ENCODE results near the gene GIMAP4. TPM values are rescaled to one million over a fixed set of nuclear protein-coding genes. Genes with fewer than 3 reads are reported as not detected.

GIMAP4 gene
- total RNA-seq, 1 donor from 2014 or later: 84.2 TPM

- Mint-ChIP-seq H3K9me3 (peaks cover 12% of the 10 kb centered on the region), H3K4me3 (peak overlapping the region; percentile 57), H3K4me1 (ENCODE audit: low read depth) (peaks cover 63% of the 10 kb centered on the region), H3K27ac (peak overlapping the region; percentile 86), H3K27me3 (ENCODE audit: insufficient read depth) (no peaks in the 10 kb centered on the region), H3K36me3 (ENCODE audit: low read depth) (peaks cover 31% of the 10 kb centered on the region)
- intact Hi-C loops (cut with micrococcal nuclease): loop anchor here (1.0 to 2.0 kb wide), 7 partner anchors 10 to 172 kb away; partner anchors contain the start of gene GIMAP6
- no peak for DNase-seq (ENCODE audit: low spot score)
These were observed 53.6 kb downstream of the GIMAP4 start for GRCh38 chr7:150620617-150621371.

- intact Hi-C loops (cut with micrococcal nuclease): loop anchor here (1.0 to 2.0 kb wide), 7 partner anchors 11 to 173 kb away; partner anchors contain the start of gene GIMAP6
- H3K4me3 Mint-ChIP-seq: peak overlapping the region; percentile 57
- H3K9me3 Mint-ChIP-seq: peaks cover 12% of the 10 kb centered on the region
- DNase-seq (ENCODE audit: low spot score): no peak
- peaks cover 69% of the 10 kb centered on the region for H3K4me1 Mint-ChIP-seq (ENCODE audit: low read depth)
- H3K27ac Mint-ChIP-seq: peak overlapping the region; percentile 86
- peaks cover 36% of the 10 kb centered on the region for H3K36me3 Mint-ChIP-seq (ENCODE audit: low read depth)
- no peaks in the 10 kb centered on the region for H3K27me3 Mint-ChIP-seq (ENCODE audit: insufficient read depth)
These were observed 54.2 kb downstream of the GIMAP4 start for GRCh38 chr7:150621376-150621775.

Other genes starting within 250 kb of the GIMAP4 start
- 24.9 and 26.1 TPM in 2 replicates for gene LRRC61, start 244.0 kb upstream of the GIMAP4 start, total RNA-seq
- 8.2 and 9.8 TPM in 2 replicates for gene ACTR3C, start 243.8 kb upstream of the GIMAP4 start, total RNA-seq
- not detected in 2 replicates for gene RARRES2, start 225.8 kb upstream of the GIMAP4 start, total RNA-seq
- gene REPIN1, start 198.6 kb upstream of the GIMAP4 start, total RNA-seq: 67.2 and 67.4 TPM in 2 replicates
- 3.9 and 4.5 TPM in 2 replicates for gene ZNF775, start 188.1 kb upstream of the GIMAP4 start, total RNA-seq
- gene GIMAP8, start 116.8 kb upstream of the GIMAP4 start, total RNA-seq: 9.2 and 9.4 TPM in 2 replicates
- 46.9 and 55.1 TPM in 2 replicates for gene GIMAP7, start 52.5 kb upstream of the GIMAP4 start, total RNA-seq
- gene GIMAP6, start 65.0 kb downstream of the GIMAP4 start, total RNA-seq: 38.7 and 41.3 TPM in 2 replicates
- 24.7 and 29.7 TPM in 2 replicates for gene GIMAP2, start 118.3 kb downstream of the GIMAP4 start, total RNA-seq
- gene GIMAP1, start 149.2 kb downstream of the GIMAP4 start, total RNA-seq: 4.6 and 4.9 TPM in 2 replicates
- gene GIMAP5, start 170.0 kb downstream of the GIMAP4 start, total RNA-seq: 53.8 and 59.7 TPM in 2 replicates
- gene TMEM176B, start 233.0 kb downstream of the GIMAP4 start, total RNA-seq: not detected in 2 replicates
- not detected in 2 replicates for gene TMEM176A, start 233.4 kb downstream of the GIMAP4 start, total RNA-seq